ENCODE data around the gene UCN2. TPM values are rescaled to one million over a fixed set of nuclear protein-coding genes. Genes with fewer than 3 reads are reported as not detected.

Gene UCN2
- total and polyA plus RNA-seq, 3 donors from 2014 or later, result 0.86 to 1.2 (median 0.87) TPM

- H3K36me3 ChIP-seq (ENCODE audit: low read depth, missing control alignments), result no peaks in the 10 kb centered on the region
- no peaks in the 10 kb centered on the region for H3K9me3 ChIP-seq
- peaks cover 4% of the 10 kb centered on the region for H3K4me1 ChIP-seq
- 67 to 82% methylated on average over 7 of the region's 7 CpGs for WGBS, 2 donors
- no peak overlapping the region for H3K4me3 ChIP-seq
- no peak for DNase-seq
- no peaks in the 10 kb centered on the region for H3K27me3 ChIP-seq
- TF ChIP-seq CTCF (IDR thresholded peaks at IDR 0.05), result no peak
- no peak for TF ChIP-seq POLR2A (IDR thresholded peaks at IDR 0.05)
- intact Hi-C loops (cut with DNase I; ENCODE audit: low total_unique reads), result no loop called here
- H3K27ac ChIP-seq, result no peak overlapping the region
Measured at GRCh38 chr3:48565591-48566400, 2.2 kb upstream of the UCN2 start.

- DNase-seq, result no peak
Measured at GRCh38 chr3:48565186-48565585, 1.6 kb upstream of the UCN2 start.

GRCh38 chr3:48564667-48565066, 1.1 kb upstream of the UCN2 start:
- Histone ChIP-seq H3K27me3 (no peaks in the 10 kb centered on the region), H3K4me3 (no peak overlapping the region), H3K9me3 (no peaks in the 10 kb centered on the region), H3K27ac (no peak overlapping the region), H3K36me3 (ENCODE audit: low read depth, missing control alignments) (no peaks in the 10 kb centered on the region), H3K4me1 (peaks cover 15% of the 10 kb centered on the region)
- TF ChIP-seq CTCF (IDR thresholded peaks at IDR 0.05), result no peak
- no peak for TF ChIP-seq POLR2A (IDR thresholded peaks at IDR 0.05)
- intact Hi-C loops (cut with DNase I; ENCODE audit: low total_unique reads), result no loop called here
- DNase-seq, result no peak
- WGBS, 2 donors, result 91 to 94% methylated on average over 9 to 11 of the region's 11 CpGs

More at GRCh38 chr3:48565186-48565585, 1.6 kb upstream of the UCN2 start:
- Histone ChIP-seq H3K27ac (no peak overlapping the region), H3K9me3 (no peaks in the 10 kb centered on the region), H3K27me3 (no peaks in the 10 kb centered on the region), H3K4me3 (no peak overlapping the region), H3K4me1 (peaks cover 10% of the 10 kb centered on the region), H3K36me3 (ENCODE audit: low read depth, missing control alignments) (no peaks in the 10 kb centered on the region)
- 91 to 93% methylated on average over 3 to 10 of the region's 11 CpGs for WGBS, 2 donors
- no peak for TF ChIP-seq POLR2A (IDR thresholded peaks at IDR 0.05)
- no peak for TF ChIP-seq CTCF (IDR thresholded peaks at IDR 0.05)
- intact Hi-C loops (cut with DNase I; ENCODE audit: low total_unique reads), result no loop called here

GRCh38 chr3:48564022-48564421, 441 bp upstream of the UCN2 start:
- H3K27me3 ChIP-seq, result no peaks in the 10 kb centered on the region
- 80 to 89% methylated on average over 8 to 10 of the region's 10 CpGs for WGBS, 2 donors
- DNase-seq, result peak; percentile 39
- intact Hi-C loops (cut with DNase I; ENCODE audit: low total_unique reads), result no loop called here
- H3K9me3 ChIP-seq, result no peaks in the 10 kb centered on the region
- no peak overlapping the region for H3K4me3 ChIP-seq
- no peak overlapping the region for H3K27ac ChIP-seq
- no peak for TF ChIP-seq POLR2A (IDR thresholded peaks at IDR 0.05)
- no peak for TF ChIP-seq CTCF (IDR thresholded peaks at IDR 0.05)
- H3K36me3 ChIP-seq (ENCODE audit: low read depth, missing control alignments), result no peaks in the 10 kb centered on the region
- H3K4me1 ChIP-seq, result peaks cover 21% of the 10 kb centered on the region

All from testis (tissue), 3 donors.